Panc1 (cell line): Measurements from ENCODE around the gene CELF2.

Experiments
- POLR2AphosphoS5 ChIP-seq: IDR thresholded peaks from 2 replicates; pipeline ENCODE4 v1.6.1; 2012; ENCODE audit warnings: mild to moderate bottlenecking, low read depth, low read length, moderate library complexity
- REST ChIP-seq, 2 experiments: IDR thresholded peaks; 2 replicates each; pipeline ENCODE4 v1.6.1; 2011 to 2012; ENCODE audit warnings: low read depth in 2 of 2, control low read depth in 1 of 2, low read length in 1 of 2, mild to moderate bottlenecking in 1 of 2, moderate library complexity in 1 of 2; ENCODE audit not compliant: insufficient read depth in 1 of 2
- SIN3A ChIP-seq: IDR thresholded peaks from 2 replicates; pipeline ENCODE4 v1.6.1; 2012; ENCODE audit warnings: low read depth, mild to moderate bottlenecking, low read length, moderate library complexity, borderline replicate concordance; ENCODE audit not compliant: insufficient read depth
- TF ChIP-seq, protein P1 (sequence below): fragments of 450-650 bp; IDR thresholded peaks from 2 replicates; pipeline ENCODE4 v1.5.1; 2017; ENCODE audit warnings: mild to moderate bottlenecking

GRCh38 chr10:11339660-11340059, 322.0 kb downstream of the CELF2 start:
- TF ChIP-seq, protein P1, sequence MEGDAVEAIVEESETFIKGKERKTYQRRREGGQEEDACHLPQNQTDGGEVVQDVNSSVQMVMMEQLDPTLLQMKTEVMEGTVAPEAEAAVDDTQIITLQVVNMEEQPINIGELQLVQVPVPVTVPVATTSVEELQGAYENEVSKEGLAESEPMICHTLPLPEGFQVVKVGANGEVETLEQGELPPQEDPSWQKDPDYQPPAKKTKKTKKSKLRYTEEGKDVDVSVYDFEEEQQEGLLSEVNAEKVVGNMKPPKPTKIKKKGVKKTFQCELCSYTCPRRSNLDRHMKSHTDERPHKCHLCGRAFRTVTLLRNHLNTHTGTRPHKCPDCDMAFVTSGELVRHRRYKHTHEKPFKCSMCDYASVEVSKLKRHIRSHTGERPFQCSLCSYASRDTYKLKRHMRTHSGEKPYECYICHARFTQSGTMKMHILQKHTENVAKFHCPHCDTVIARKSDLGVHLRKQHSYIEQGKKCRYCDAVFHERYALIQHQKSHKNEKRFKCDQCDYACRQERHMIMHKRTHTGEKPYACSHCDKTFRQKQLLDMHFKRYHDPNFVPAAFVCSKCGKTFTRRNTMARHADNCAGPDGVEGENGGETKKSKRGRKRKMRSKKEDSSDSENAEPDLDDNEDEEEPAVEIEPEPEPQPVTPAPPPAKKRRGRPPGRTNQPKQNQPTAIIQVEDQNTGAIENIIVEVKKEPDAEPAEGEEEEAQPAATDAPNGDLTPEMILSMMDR, result no peak
- no peak for TF ChIP-seq POLR2AphosphoS5
- TF ChIP-seq REST (IDR thresholded peaks at IDR 0.05; ENCODE audit: insufficient read depth in 1 of 2, low read depth in 2 of 2, low read length in 1 of 2), result no peak
- TF ChIP-seq SIN3A, result no peak
